GF-D8 (cell line): ENCODE measurements around the gene GRB2.
"Not testable (repeated sequence)": the region's sequence is repeated elsewhere in the genome, so short reads cannot be mapped to it uniquely, and the experiment has no call there.

Experiments
- DNase-seq: peaks from one replicate; lab custom pipeline; 2025; lab: John Stamatoyannopoulos, UW

The GRB2 gene

DNA sequence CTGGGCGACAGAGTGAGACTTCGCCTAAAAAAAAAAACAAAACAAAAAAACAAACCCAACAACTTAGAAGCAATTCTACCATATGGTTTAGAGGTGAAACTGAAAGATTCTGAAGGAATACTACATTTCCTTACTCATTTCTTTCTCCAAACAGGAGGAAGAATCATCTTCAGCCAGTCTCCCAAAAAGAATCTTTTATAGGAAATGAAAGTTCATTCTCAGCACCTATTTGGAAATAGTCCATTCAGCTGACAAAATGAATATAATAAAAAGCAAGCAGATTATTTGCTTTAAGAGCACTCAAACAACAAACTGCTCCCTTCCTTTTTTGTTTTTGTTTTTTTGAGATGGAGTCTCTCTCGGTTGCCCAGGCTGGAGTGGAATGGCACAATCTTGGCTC lies 17.7 kb downstream of the GRB2 start:
- DNase-seq, result no peak

DNA sequence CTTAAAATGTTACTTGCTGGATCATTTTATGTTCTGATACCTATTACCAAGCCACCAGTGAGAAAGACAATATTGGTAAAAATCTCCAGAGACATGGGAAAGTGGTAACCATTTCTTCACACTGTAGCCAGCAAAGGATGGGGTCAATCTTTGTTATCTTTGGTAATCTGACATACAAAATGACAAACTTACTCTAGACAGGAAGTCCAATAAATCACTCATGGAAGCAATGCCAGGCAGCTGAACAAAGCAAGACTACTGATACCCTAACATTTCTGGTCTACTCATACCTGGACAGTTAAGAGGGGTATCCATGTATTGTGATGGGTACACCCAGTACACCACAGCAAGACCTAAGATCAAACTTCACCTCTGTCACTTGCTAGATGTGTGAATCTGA lies 19.0 kb downstream of the GRB2 start:
- DNase-seq, result no peak

DNA sequence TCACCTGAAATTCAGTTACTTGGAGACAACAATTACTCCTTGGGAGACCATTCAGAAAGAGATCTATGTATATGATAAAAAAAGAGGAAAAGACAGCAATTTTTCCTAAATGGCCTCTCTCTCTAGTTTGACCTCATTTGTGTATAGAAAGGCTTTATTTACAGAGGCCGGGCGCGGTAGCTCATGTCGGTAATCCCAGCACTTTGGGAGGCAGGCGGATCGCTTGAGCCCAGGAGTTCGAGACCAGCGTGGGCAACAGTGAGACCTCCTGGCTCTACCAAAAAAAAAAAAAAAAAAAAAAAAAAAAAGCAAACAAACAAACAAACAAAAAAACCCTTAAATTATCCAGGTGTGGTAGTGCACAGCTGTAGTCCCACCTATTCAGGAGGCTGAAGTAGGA lies 20.7 kb downstream of the GRB2 start:
- no peak for DNase-seq

DNA sequence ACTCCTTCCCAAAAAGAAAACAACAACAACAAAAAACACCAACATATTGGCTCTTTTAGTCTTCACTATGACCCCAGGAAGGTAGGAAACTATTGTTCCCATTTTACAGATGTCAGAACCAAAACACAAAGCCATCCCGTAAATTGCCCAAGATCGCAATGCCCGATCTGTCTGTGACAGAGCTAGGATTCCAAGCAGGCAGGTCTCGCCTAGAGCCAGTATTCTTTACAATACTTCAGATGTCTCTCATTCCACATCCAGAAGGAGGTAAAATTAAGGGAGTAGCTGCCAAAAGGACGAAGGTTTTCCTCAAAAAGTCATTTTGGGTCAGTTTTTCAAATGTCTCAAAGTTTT lies 21.7 kb downstream of the GRB2 start:
- no peak for DNase-seq

DNA sequence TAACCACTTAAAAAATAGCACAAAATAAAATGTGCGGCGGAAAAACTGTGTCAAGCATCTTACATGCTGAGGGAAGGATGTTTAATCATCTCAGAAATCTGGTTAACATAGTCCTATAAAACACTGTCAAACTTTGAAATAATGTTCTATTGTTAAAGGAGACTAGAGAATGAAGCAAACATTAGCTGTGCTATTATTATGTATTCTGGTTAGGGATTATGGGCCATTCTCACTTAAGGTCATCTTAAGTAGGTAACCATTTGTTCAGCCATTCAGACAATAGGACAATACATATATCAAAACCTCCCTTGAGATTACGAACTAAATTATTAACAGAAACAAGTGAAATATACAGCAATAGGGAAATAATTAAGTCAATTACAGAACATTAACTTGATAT lies 24.7 kb downstream of the GRB2 start:
- DNase-seq, result no peak

DNA sequence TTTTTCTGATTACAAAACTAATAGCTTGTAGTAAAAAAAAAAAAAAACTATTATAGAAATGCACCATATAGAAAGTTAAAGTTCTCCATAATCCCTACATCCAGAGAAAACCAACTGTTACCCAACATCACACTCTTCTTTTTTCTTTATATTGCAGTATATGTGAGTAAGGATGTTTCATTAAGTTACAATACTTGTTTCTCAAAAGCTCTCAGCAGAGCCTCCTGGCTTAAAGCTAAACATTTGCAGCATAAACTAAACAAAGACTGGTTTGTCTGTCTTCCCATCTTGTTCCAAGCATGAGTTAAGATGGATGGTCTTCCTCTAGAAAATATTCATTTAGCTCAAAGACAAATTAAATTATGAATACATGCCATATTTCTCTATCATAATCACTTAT lies 25.2 kb downstream of the GRB2 start:
- DNase-seq, result no peak

DNA sequence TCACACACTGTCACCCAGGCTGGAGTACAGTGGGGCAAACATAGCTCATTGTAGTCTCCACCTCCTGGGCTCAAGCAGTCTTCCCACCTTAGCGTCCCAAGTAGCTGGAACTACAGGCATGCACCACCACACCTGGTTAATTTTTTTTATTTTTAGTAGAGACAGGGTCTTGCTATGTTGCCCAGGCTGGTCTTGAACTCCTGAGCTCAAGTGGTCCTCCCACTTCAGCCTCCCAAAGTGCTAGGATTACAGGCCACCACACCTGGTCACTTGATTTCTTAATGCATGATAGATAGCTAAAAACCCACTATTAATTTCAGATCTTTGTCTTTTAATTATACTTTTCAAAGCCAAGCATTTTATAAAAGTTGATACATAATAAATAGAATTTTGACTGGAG lies 26.1 kb downstream of the GRB2 start:
- not testable (repeated sequence) for DNase-seq

DNA sequence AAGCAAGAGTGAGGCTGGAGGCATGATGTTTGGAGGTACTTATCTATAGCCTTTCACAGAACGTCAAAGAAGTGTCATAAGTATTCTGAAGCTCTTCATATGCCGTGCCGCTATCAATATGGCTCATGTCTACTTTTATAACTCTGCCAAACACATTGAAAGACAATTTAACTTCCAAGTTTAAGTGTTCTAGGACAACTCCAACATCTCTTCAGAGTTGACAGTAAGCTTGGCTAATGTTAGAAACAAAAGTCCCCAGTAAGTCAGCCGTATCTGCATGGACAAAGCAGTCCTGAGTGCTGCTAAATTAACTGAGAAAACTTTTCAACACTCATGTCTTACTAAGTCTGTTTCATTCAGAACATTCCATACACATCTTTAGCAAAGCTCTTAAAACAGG lies 32.2 kb downstream of the GRB2 start:
- no peak for DNase-seq

DNA sequence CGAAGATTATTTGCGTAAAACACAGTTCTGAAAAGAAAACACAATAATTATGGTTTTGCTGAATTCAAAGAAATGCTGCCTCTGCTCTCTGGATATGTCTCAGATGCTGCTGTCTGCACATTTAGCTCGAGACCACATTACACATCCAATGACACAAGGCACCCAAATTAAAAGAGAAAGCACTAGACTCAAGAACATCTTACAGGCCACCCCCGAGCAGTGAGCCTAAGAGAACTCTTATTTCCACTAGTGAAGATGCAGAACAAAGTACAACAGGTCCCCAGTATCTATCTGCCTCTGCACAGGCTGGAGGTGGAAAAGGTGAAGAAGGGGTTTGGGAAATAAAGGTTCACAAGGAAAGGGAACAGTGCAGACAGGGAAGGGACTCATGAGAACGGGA lies 33.5 kb downstream of the GRB2 start:
- no peak for DNase-seq

DNA sequence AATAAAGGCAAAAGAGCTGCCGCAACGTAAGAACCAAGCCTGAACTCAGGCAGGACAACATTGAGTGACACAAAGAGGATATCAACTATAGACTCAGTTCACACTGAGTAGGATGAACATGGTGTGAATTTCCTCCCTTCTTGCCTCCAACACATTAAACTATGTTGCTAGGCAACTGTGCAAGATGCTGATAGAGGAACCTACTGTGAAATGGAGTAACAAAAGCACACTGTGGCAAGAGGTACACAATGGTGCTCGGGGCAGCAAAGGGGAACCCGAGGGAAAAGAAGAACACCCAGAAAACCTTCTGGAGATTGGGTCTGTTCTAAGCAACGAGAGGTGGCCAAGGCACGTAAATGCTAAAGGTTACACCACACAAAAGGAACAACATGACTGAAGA lies 34.1 kb downstream of the GRB2 start:
- DNase-seq, result peak; percentile 7

DNA sequence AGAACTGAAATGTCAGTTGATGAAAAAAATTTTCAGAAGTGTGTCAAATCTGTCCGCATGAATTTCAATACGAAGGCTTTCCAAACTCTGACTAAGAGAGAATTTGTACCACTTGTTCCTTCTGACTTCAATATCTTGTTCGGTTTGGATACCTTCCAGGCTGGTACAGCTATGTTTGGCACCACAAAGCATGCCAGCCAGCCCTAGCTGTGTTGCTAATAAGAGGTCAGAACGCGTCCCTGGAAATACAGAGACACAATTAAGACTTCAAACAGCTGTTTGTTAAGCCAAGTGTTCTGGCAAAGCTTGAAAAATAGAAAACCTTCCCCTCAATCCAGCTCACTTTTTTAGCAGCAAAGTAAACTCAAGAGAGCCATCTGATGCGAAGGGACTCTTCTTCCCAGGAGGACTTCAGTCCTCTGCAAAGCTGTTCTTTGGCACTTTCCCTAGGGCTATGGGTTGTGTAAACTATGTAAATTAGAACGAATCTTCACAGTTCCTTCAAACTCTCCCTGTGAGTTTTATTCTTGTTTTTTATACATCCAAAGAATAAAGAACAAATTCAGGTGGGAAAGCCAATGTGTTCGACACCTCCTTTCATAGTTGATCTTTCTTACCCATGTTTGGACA lies 35.1 kb downstream of the GRB2 start:
- DNase-seq, result no peak

DNA sequence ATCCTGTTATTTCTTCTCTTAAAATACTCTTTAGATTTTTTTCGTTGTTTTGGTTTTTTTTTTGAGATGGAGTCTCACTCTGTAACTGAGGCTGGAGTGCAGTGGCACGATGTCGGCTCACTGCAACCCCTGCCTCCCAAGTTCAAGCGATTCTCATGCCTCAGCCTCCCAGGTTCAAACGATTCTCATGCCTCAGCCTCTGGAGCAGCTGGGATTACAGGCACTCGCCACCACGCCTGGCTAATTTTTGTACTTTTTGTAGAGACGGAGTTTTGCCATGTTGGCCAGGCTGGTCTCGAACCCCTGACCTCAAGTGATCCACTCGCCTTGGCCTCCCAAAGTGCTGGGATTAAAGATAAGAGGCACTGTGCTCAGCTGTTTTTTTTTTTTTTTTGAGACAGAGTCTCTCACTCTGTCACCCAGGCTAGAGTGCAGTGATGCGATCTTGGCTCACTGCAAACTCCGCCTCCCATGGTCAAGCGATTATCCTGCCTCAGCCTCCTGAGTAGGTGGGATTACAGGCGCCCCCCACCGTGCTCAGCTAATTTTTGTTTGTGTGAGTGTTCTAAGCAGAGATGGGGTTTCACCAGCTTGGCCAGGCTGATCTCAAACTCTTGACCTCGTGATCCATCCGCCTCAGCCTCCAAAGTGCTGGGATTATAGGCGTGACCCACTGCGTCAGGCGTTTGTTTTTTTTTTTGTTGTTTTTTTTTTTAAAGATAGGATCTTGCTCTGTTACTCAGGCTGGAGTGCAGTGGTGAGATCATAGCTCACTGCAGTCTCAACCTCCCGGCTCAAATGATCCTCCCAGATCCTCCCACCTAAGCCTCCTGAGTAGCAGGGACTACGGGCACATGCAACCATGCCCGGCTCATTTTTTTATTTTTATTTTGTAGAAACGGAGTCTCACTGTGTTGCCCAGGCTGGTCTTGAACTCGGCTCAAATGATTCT lies 37.4 kb downstream of the GRB2 start:
- not testable (repeated sequence) for DNase-seq

DNA sequence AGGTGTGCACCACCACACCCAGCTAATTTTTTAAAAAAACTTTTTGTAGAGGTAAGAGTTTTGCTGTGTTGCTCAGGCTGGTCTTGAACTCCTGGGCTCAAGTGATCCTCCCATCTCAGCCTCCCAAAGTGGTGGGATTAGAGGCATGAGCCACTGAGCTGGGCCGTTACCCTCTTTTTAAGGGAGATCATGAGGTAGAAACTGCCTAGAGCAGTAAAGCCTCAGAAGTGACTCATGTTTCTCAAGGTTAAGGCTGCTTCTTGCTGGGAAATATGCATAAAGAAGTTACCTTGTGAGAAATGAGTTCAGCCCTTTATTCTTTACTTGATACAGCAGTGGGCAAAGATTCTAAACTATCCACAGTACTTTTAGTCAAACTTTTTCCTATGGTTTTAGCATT lies 38.2 kb downstream of the GRB2 start:
- no peak for DNase-seq

DNA sequence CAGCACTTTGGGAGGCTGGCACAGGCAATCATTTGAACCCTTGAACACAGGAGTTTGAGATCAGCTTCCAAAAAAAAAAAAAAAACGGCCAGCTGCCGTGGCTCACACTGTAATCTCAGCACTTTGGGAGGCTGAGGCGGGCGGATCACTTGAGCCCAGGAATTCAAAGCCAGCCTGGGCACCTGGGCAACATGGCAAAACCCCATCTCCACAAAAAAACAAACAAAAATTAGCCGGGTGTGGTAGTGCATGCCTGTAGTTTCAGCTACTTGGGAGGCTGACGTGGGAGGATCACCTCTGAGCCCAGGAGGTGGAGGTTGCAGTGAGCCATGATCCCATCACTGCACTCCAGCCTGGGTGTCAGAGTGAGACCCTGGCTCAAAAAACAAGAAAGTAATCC lies 39.0 kb downstream of the GRB2 start:
- DNase-seq, result no peak

DNA sequence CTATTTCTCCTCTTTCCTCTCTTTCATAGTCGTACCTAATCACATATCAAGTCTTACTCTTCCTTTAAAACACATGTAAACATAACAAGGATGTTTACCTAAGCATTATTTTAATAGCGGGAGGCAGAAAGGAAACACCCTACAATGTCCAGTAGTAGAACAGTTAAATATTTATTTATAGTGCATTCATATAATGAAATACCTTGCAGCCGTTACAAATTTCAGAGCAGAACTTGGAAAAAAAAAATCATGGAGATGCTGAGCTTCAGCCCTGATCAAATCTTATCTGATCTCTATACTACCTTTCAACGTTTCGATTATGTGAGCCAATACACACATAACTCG lies 39.6 kb downstream of the GRB2 start:
- DNase-seq, result no peak

DNA sequence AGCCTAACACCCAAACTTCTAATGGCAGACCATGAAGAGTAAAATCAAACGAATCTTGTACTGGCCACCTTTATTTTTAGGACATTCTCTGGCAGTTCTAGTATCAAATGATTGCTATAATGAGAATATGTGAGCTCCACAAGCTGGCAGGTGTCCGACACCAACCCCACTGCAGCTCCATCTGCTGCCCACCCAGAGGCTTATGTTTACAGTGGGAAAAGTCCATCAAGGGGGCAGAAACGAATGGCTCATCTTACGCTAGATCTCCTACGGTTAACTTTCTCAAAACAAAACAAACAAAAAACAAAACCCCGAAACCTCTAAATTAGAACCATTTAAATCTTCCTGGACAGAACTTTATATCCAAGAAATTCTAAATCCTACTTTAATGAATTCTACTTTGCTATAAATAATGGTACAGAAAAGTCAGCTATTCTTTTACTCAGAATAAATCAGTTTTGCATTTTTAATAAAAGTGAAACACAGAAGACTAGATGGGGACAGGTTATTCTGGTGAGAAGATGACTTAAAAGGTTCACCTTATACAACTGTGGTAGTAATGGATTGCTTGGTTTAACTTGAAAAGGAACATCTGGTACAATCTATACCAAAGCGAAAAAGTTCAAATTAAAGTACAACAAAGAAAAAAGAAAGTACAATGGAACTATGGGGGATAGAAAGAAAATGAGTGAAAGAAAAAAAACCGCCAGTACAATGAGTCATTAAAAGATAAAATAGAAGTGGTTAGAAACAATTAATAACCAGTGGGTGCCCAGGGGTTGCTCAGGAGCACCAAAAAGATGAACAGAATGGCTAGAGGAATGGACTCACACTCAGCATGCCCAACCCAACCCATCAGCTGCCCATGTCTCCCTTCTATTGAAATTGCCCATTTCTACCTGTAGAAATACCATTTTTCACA lies 40.2 kb downstream of the GRB2 start:
- DNase-seq, result no peak

DNA sequence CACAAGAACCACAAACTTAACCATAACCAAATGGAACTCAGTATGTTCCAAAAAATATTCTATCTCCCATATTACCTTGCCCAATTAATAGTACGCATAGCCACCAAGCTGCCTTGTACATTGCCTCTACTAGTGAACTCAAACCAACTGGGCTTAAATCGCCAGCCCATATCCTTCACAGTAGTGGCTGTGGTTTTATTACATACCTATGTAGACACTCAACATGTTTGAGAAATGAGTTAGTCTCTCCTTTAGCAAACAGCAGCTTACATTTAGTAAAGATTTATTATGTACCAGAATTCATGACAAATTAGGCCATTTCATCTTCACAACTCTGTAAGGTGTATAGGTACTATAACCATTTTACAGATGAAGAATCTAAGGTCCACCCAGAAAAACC lies 41.4 kb downstream of the GRB2 start:
- DNase-seq, result no peak

DNA sequence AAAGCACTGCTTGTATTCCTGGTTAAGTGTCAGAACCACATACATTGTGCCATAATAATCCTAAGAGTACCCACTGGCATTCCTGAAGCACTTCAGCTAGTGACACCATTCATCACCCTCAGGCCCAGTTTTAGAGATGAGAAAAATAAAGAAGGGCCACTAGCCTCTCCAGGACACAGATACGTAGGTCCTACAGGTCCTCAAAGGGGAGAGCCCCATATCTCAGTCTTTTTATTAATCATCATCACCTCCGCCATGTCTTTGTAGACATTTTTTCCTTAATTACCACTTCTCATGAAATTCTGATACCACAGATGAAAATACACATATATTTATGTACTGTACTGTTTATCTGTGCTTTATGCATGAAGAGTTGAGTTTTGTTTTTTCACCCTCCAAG lies 43.5 kb downstream of the GRB2 start:
- no peak for DNase-seq

DNA sequence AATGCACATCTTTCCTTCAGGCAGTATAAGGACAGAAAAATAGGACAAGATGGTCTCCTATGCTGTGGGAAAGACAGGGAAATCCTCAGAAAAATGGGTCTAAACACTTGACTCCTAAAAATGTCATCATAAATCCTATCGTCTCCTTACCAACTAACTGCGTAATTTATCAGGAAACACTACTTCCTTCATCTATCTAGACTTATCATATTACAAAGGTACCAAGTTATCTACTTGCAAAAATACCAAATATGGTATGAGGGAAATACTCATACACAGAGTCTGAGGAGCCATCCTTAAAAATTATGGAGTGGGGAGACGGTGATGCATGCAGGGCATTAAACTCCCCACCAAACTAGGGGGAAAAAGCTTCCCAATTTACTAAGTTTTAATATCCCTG lies 44.1 kb downstream of the GRB2 start:
- DNase-seq, result no peak

DNA sequence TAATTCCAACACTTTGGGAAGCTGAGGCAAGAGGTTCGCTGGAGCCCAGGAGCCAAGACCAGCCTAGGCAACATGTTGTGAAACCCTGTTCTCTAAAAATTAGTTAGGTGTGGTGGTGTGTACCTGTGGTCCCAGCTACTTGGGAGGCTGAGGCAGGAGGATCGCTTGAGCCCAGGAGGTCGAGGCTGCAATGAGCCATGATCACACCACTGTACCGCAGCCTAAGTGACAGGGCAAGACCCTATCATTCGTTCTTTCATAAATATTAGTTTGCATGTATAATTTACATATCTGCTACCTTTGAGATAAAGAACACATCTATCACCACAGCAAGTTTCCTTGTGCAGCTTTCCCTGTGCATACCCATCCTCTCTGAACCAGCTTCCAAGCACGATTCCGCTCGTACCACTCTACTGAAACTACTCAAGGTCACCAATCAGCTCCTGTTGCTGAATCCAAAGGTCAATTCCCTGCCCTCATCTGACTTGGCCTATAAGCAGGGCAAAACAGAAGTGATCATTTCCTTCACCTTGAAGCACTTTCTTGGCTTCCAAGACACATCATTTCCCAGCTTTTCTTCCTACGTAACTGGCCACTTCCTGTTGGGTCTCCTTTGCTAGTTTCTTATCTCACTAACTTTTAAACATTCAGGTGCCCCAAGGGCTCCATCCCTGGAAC lies 49.1 kb downstream of the GRB2 start:
- no peak for DNase-seq

DNA sequence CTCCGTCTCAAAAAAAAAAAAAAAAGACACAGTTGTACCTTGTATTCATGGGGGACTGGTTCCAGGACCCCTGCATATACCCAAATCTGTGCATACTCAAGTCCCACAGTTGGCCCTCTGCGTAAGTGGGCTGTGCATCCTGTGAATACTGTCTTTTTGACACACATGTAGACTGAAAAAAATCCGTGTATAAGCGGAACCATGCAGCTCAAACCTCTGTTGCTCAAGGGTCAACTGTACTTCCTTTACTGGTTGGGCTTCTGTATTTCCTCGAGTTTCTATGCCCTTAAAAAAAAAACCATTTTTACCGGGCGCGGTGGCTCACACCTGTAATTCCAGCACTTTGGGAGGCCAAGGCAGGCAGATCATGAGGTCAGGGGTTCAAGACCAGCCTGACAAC lies 52.3 kb downstream of the GRB2 start:
- DNase-seq, result peak; percentile 21

DNA sequence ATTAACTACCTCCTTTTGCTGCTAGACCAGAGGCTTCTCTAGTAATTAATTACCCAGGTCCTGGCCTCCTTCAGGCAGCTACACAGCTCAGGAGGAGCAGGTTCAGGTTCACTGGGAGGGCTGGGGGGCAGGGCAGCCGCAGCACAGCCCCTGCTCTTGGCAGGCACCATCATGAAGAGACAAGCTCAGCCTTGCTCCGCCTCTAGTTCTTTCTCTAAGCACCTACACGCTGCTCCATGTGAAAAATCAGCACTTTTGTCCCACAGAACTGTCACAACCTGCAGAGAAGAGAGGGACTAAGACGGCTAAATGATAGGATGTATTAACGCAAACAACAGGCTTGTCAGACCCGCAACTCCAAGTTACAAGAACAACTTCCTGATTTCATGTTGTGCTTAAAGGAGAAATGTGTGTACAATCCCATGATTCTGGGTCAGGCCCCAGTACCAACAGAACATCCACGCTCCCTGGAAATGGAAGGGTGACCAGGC lies 53.4 kb downstream of the GRB2 start:
- DNase-seq, result no peak
